T-cell (primary cell): ENCODE measurements around the gene MAP4K4. TPM values are rescaled to one million over a fixed set of nuclear protein-coding genes. Genes with fewer than 3 reads are reported as not detected.

Experiments
- ATAC-seq, 4 experiments: fragments of 200-7000 bp in 3 of 4; fragments of 150-1000 bp in 1 of 4; cut with Tn5 transposase; replicated peaks in 1 of 4; 1 replicate in 3 of 4; 2 replicates in 1 of 4; pipeline ENCODE4 v1.10.0; 2021; ENCODE audit warnings: moderate library complexity in 3 of 4, mild to moderate bottlenecking in 2 of 4, moderate number of reproducible peaks in 1 of 4
- CTCF ChIA-PET, 2 donors: fragments of 300-600 bp; sonication (Branson Sonifier 250); formaldehyde crosslinking; loops; one replicate each; lab custom pipeline; 2022; ENCODE audit warnings: antibody characterized with exemption in 2 of 2; lab: Charles Lee
- POLR2A ChIA-PET, 2 donors: fragments of 300-600 bp; sonication (Branson Sonifier 250); formaldehyde crosslinking; loops; one replicate each; lab custom pipeline; 2022; ENCODE audit warnings: antibody characterized with exemption in 2 of 2; lab: Charles Lee
- DNase-seq, 35 experiments: peaks; one replicate each; pipeline versions ENCODE4 v3.0.0 to v3.0.0-alpha.2; 2013 to 2023
- H3K27ac ChIP-seq: one replicate; pipeline ENCODE4 v1.5.1; 2013; ENCODE audit warnings: low read length
- H3K27me3 ChIP-seq, 2 experiments: replicated peaks in 1 of 2; 1 replicate in 1 of 2; 2 replicates in 1 of 2; pipeline versions ENCODE4 v1.6.1 to v1.7.0; 2013; ENCODE audit warnings: low read length in 1 of 2, mixed read lengths in 1 of 2; ENCODE audit not compliant: control insufficient read depth in 2 of 2, insufficient read depth in 2 of 2; ENCODE audit errors: extremely low read depth in 1 of 2
- H3K36me3 ChIP-seq, 2 donors: 1 replicate in 1 of 2; 2 replicates in 1 of 2; pipeline versions ENCODE4 v1.6.1 to v1.7.0; 2013; ENCODE audit warnings: low read length in 1 of 2; ENCODE audit not compliant: control insufficient read depth in 2 of 2, insufficient read depth in 1 of 2; ENCODE audit errors: extremely low read depth in 1 of 2
- H3K4me1 ChIP-seq, 2 experiments: 1 replicate in 1 of 2; 2 replicates in 1 of 2; pipeline versions ENCODE4 v1.6.1 to v1.7.0; 2013; ENCODE audit warnings: low read length in 2 of 2, mixed read lengths in 1 of 2; ENCODE audit not compliant: insufficient read depth in 2 of 2, control insufficient read depth in 1 of 2; ENCODE audit errors: extremely low read depth in 1 of 2
- H3K4me3 ChIP-seq, 2 donors: 1 replicate in 1 of 2; 2 replicates in 1 of 2; pipeline versions ENCODE4 v1.5.1 to v1.7.0; 2013; ENCODE audit warnings: mild to moderate bottlenecking in 2 of 2, low read length in 1 of 2, moderate library complexity in 1 of 2; ENCODE audit not compliant: control insufficient read depth in 1 of 2; ENCODE audit errors: extremely low read depth in 1 of 2
- H3K9me3 ChIP-seq: 2 replicates; pipeline ENCODE4 v1.7.0; 2013
- H3K27ac Mint-ChIP-seq, 2 donors: one replicate each; pipeline ENCODE4 v1.8.0; 2020 to 2021; ENCODE audit warnings: mild to moderate bottlenecking in 2 of 2, mixed read lengths in 2 of 2
- H3K27me3 Mint-ChIP-seq, 2 donors: one replicate each; pipeline ENCODE4 v1.8.0; 2021 to 2022; ENCODE audit warnings: mixed read lengths in 2 of 2
- H3K36me3 Mint-ChIP-seq: one replicate; pipeline ENCODE4 v1.8.0; 2021; ENCODE audit warnings: mixed read lengths
- H3K4me1 Mint-ChIP-seq, 3 donors: one replicate each; pipeline ENCODE4 v1.8.0; 2020 to 2022; ENCODE audit warnings: mixed read lengths in 3 of 3, mild to moderate bottlenecking in 1 of 3
- H3K4me3 Mint-ChIP-seq, 3 donors: one replicate each; pipeline ENCODE4 v1.8.0; 2020 to 2022; ENCODE audit warnings: mild to moderate bottlenecking in 3 of 3, mixed read lengths in 3 of 3, moderate library complexity in 3 of 3
- H3K9me3 Mint-ChIP-seq, 3 donors: one replicate each; pipeline ENCODE4 v1.8.0; 2020 to 2022; ENCODE audit warnings: mixed read lengths in 3 of 3
- WGBS: methylation state at CpG from one replicate; pipeline ENCODE4 v1.1.5; 2013; ENCODE audit warnings: missing lambda C conversion rate; ENCODE audit not compliant: insufficient coverage; 5-methylcytosine and 5-hydroxymethylcytosine counted together
- total RNA-seq, 35 experiments: library from RNA in 6 of 35; stranded (reverse) in 6 of 35; fragments of 120-200 nt in 1 of 35; gene quantifications; one replicate each; pipeline versions ENCODE4 v1.2.1 to v1.2.4 and lab custom pipeline; 2013 to 2026

Gene MAP4K4
- 100 to 1,000 TPM in 2 of 5 donors, 10 to 100 TPM in 3; 84.2 to 148 (median 93.2) TPM for total RNA-seq
- 66.3 TPM for total RNA-seq (2013)
- 69.1 to 320 (median 196) reads per million in 29 experiments for total RNA-seq (lab: John Stamatoyannopoulos, UW)

GRCh38 chr2:101697124-101698013, at the start of gene MAP4K4:
Gene MAP4K4 (plus strand): TSS chr2:101697707. CDS start chr2:101698081, 374 bp downstream.
- H3K4me3 Mint-ChIP-seq, result peak within 1 kb of the TSS in 2 of 3 donors; percentile 87 to 92
- DNase-seq, result peak; percentile 54 to 85 (median 66)
- H3K27me3 ChIP-seq, result no peaks in the 10 kb centered on the region
- no peaks in the 10 kb centered on the region for H3K36me3 ChIP-seq
- H3K36me3 Mint-ChIP-seq, result peaks cover 6% of the 10 kb centered on the region
- H3K27ac Mint-ChIP-seq, result peak within 1 kb of the TSS; percentile 94 to 95
- peaks cover 8 to 26% of the 10 kb centered on the region in 2 experiments for H3K4me1 ChIP-seq
- H3K4me3 ChIP-seq, result peak within 1 kb of the TSS; percentile 77 to 88
- CTCF ChIA-PET, result interaction anchor here in 1 of 2 donors (0.7 to 2.2 kb wide), 5 partner anchors 20 to 149 kb away, joined by 3 to 9 read pairs (median 6); no protein-coding TSS in a partner anchor
- no peaks in the 10 kb centered on the region for H3K27me3 Mint-ChIP-seq
- H3K27ac ChIP-seq, result peak within 1 kb of the TSS; percentile 67
- peaks cover 24 to 31% (median 24%) of the 10 kb centered on the region in 3 donors for H3K4me1 Mint-ChIP-seq
- H3K9me3 ChIP-seq, result peaks cover 2% of the 10 kb centered on the region
- H3K9me3 Mint-ChIP-seq, result peaks cover 2 to 4% (median 4%) of the 10 kb centered on the region in 3 donors
- POLR2A ChIA-PET, result interaction anchor here in 1 of 2 donors (0.6 to 0.7 kb wide), 2 partner anchors 22 to 112 kb away, joined by 3 to 4 read pairs; no protein-coding TSS in a partner anchor
- ATAC-seq, result peak; percentile 66 to 77 (median 76)
- WGBS, result under 1% methylated on average over 116 of the region's 129 CpGs

DNA sequence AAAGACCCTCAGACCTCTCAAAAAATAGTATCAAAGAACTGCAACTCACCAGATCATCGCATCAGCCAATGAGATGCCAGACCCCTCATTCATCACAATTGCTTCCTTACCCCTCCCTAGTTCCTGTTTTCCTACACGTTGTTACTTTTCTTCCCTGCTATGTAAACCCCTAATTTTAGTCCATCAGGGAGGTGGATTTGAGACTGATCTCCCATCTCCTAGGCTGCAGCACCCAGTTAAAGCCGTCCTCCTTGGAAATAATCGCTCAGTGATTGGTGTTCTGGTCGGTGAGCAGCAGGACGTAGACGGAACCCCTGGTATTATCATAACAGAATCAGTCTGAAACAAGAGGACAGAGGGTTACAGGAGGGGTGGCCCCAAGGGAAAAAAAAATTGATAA, 44.0 kb upstream of the MAP4K4 start:
- Histone ChIP-seq H3K4me1 (peaks cover 10 to 15% of the 10 kb centered on the region in 2 experiments), H3K27ac (no peak overlapping the region), H3K9me3 (no peaks in the 10 kb centered on the region), H3K36me3 (no peaks in the 10 kb centered on the region), H3K27me3 (no peaks in the 10 kb centered on the region), H3K4me3 (no peak overlapping the region)
- no peak overlapping the region for H3K4me3 Mint-ChIP-seq
- no peaks in the 10 kb centered on the region for H3K27me3 Mint-ChIP-seq
- CTCF ChIA-PET, result interaction anchor here in 1 of 2 donors (0.7 to 1.2 kb wide), 3 partner anchors 64 to 175 kb away, joined by 3 to 4 read pairs (median 3); no protein-coding TSS in a partner anchor
- 86% methylated on average over 2 of the region's 7 CpGs for WGBS
- H3K36me3 Mint-ChIP-seq, result no peaks in the 10 kb centered on the region
- H3K9me3 Mint-ChIP-seq, result peaks cover 4 to 5% (median 4%) of the 10 kb centered on the region in 3 donors
- peaks cover 18 to 28% (median 25%) of the 10 kb centered on the region in 3 donors for H3K4me1 Mint-ChIP-seq
- ATAC-seq, result no peak
- POLR2A ChIA-PET, result interaction anchor here in 1 of 2 donors (0.7 kb wide), 1 partner anchor 175 kb away, joined by 3 read pairs; no protein-coding TSS in a partner anchor
- no peak for DNase-seq
- peak overlapping the region in 1 of 2 donors; percentile 53 for H3K27ac Mint-ChIP-seq

DNA sequence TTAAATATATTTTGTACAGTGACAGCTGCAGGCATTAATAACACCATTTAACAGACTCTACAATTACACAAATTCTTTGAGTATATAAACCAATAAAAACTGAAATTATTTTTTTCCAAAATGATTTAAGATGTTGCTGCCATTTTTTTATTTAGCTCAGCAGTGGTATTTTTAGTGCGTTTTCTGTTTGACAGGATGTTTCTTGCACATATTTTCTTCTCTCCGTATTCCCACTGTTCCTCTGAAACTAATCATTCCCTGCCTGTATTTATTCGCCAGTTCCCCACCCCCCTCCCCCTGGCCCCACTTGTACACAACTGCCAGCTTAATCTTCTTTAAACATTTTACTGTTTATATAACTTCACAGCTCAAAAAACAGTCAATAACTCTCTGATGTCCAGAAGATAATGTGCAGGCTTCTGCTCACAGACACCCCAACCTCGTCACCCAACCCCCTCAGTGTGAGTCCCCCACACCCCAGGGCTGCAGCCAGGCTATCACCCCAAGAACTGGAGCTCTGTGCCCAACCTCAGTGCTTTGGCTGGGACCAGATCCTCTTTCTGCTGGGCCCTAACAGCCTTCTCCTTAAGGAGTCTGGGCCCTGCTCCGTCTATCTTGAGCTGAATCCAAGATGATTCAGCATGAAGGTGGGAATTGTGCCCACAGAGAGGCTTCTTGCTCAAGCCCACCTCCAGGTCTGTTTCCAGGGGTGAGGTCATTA, 41.6 kb upstream of the MAP4K4 start:
- Mint-ChIP-seq H3K27me3 (no peaks in the 10 kb centered on the region), H3K9me3 (peaks cover 4 to 5% (median 4%) of the 10 kb centered on the region in 3 donors), H3K4me1 (peaks cover 18 to 22% (median 18%) of the 10 kb centered on the region in 3 donors), H3K27ac (peak overlapping the region in 1 of 2 donors; percentile 7), H3K36me3 (no peaks in the 10 kb centered on the region), H3K4me3 (no peak overlapping the region)
- Histone ChIP-seq H3K27ac (no peak overlapping the region), H3K9me3 (no peaks in the 10 kb centered on the region), H3K36me3 (no peaks in the 10 kb centered on the region), H3K27me3 (no peaks in the 10 kb centered on the region), H3K4me1 (peaks cover 10 to 13% of the 10 kb centered on the region in 2 experiments), H3K4me3 (no peak overlapping the region)
- DNase-seq, result no peak
- CTCF ChIA-PET, result interaction anchor here in 1 of 2 donors (0.6 kb wide), 1 partner anchor 242 kb away, joined by 4 read pairs; no protein-coding TSS in a partner anchor
- 97% methylated on average over 4 of the region's 5 CpGs for WGBS
- POLR2A ChIA-PET, result interaction anchor here in 1 of 2 donors (0.5 to 0.6 kb wide), 2 partner anchors 11 to 170 kb away, joined by 3 to 7 read pairs; no protein-coding TSS in a partner anchor
- ATAC-seq, result no peak

DNA sequence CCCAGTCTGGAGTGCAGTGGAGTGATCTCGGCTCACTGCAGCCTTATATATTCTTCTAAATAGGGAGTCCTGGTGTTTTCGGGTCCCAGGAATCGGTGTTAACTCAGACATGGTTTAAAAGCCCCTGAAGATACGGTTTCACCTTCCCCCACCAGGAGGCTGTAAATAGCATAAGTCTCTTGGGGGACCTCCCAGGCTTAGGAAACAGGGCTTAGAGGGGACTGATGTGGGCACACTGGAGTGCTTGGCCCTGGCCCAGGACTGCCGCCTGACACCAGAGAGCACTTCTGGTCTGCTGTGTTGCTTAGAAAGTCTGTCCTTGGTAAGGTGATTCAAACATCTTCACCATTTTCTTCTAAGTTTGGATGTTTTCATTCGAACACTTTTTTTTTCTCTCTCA, 39.7 kb upstream of the MAP4K4 start:
- ATAC-seq (no peak), DNase-seq (no peak)
- H3K4me3 ChIP-seq, result no peak overlapping the region
- Mint-ChIP-seq H3K27me3 (no peaks in the 10 kb centered on the region), H3K4me3 (no peak overlapping the region), H3K9me3 (peaks cover 0 to 5% (median 4%) of the 10 kb centered on the region in 3 donors), H3K27ac (no peak overlapping the region), H3K36me3 (no peaks in the 10 kb centered on the region), H3K4me1 (peaks cover under 1 to 4% (median 1%) of the 10 kb centered on the region in 3 donors)
- H3K27ac ChIP-seq, result no peak overlapping the region
- H3K36me3 ChIP-seq, result no peaks in the 10 kb centered on the region
- POLR2A ChIA-PET, result no interaction called here
- H3K4me1 ChIP-seq, result peaks cover 0 to 2% of the 10 kb centered on the region in 2 experiments
- no CpG with 5 or more reads among the region's 6 CpGs for WGBS
- CTCF ChIA-PET, result no interaction called here
- H3K9me3 ChIP-seq, result no peaks in the 10 kb centered on the region
- H3K27me3 ChIP-seq, result no peaks in the 10 kb centered on the region

DNA sequence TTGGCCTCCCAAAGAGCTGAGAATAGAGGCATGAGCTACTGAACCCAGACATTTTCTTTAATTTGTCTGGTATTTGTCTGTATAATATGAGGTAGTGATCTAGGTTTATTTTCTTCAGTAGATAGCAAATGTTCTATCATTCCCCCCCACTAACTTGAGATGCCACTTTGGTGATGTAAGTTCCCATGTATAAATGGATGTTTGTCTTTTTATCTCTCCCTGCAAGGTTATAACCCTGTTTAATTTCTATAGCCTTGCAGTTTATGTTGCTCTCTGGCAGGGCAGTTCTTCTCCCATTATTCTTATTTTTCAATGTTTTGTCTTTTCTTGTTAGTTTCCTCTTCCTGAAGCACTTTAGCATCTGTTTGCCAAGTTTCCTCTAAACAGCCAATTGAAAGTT, 39.1 kb upstream of the MAP4K4 start:
- Mint-ChIP-seq H3K36me3 (no peaks in the 10 kb centered on the region), H3K4me1 (peaks cover 0 to 3% (median 0%) of the 10 kb centered on the region in 3 donors), H3K27me3 (no peaks in the 10 kb centered on the region), H3K27ac (no peak overlapping the region), H3K4me3 (no peak overlapping the region), H3K9me3 (peaks cover 0 to 3% (median 3%) of the 10 kb centered on the region in 3 donors)
- no peaks in the 10 kb centered on the region for H3K9me3 ChIP-seq
- CTCF ChIA-PET, result no interaction called here
- H3K27me3 ChIP-seq, result no peaks in the 10 kb centered on the region
- no peak for DNase-seq
- H3K4me1 ChIP-seq, result no peaks in the 10 kb centered on the region
- POLR2A ChIA-PET, result no interaction called here
- no peaks in the 10 kb centered on the region for H3K36me3 ChIP-seq
- H3K27ac ChIP-seq, result no peak overlapping the region
- H3K4me3 ChIP-seq, result no peak overlapping the region
- ATAC-seq, result no peak

DNA sequence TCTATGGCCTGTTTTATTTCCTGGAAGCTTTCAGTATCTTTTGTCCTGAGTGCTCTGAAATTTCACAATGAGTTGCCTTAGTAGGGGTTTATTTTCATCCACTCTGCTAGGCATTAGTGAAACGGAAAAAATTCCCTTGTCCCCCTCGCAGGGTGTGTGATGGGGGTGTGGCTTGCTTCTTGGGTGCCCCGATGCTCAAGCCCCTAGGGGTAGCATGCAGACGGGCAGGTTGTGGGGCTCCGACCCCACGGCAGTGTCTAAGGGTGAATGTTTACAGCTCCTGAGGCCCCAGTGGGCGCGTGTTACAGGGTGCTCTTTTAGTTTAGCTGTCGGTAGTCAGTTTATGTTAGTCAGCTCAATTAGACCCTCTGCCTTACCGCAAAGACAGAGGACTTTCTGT, 32.2 kb upstream of the MAP4K4 start:
- H3K4me3 ChIP-seq, result no peak overlapping the region
- H3K4me1 ChIP-seq, result no peaks in the 10 kb centered on the region
- Mint-ChIP-seq H3K4me3 (no peak overlapping the region), H3K27me3 (no peaks in the 10 kb centered on the region), H3K4me1 (no peaks in the 10 kb centered on the region), H3K27ac (no peak overlapping the region), H3K9me3 (no peaks in the 10 kb centered on the region), H3K36me3 (no peaks in the 10 kb centered on the region)
- H3K27me3 ChIP-seq, result no peaks in the 10 kb centered on the region
- POLR2A ChIA-PET, result no interaction called here
- CTCF ChIA-PET, result interaction anchor here in 1 of 2 donors (0.6 kb wide), 1 partner anchor 316 kb away, joined by 3 read pairs; no protein-coding TSS in a partner anchor
- no peaks in the 10 kb centered on the region for H3K36me3 ChIP-seq
- ATAC-seq (no peak), DNase-seq (no peak)
- H3K9me3 ChIP-seq, result no peaks in the 10 kb centered on the region
- 93% methylated on average over 9 of the region's 10 CpGs for WGBS
- no peak overlapping the region for H3K27ac ChIP-seq
